Measurements from ENCODE around the gene LRRC30.

Gene LRRC30

GRCh38 chr18:7205346-7205745 is 25.5 kb upstream of the LRRC30 start:
- H3K4me3 ChIP-seq: no peak overlapping the region
- H3K27ac ChIP-seq: peak overlapping the region; percentile 7 to 41
- no peak for DNase-seq
- TF ChIP-seq CTCF (IDR thresholded peaks at IDR 0.05): no peak
- no peaks in the 10 kb centered on the region for H3K9me3 ChIP-seq
- intact Hi-C loops (cut with DNase I; ENCODE audit: low total_unique reads): no loop called here
- peaks cover 0 to 29% (median 13%) of the 10 kb centered on the region in 4 donors for H3K4me1 ChIP-seq
- H3K27me3 ChIP-seq: no peaks in the 10 kb centered on the region
- no peaks in the 10 kb centered on the region for H3K36me3 ChIP-seq

GRCh38 chr18:7206217-7206616 is 24.7 kb upstream of the LRRC30 start:
- Histone ChIP-seq H3K9me3 (no peaks in the 10 kb centered on the region), H3K27me3 (no peaks in the 10 kb centered on the region), H3K4me1 (peaks cover 0 to 29% (median 13%) of the 10 kb centered on the region in 4 donors), H3K36me3 (no peaks in the 10 kb centered on the region), H3K27ac (no peak overlapping the region), H3K4me3 (no peak overlapping the region)
- intact Hi-C loops (cut with DNase I; ENCODE audit: low total_unique reads): no loop called here
- TF ChIP-seq CTCF (IDR thresholded peaks at IDR 0.05): no peak
- no peak for DNase-seq

- Histone ChIP-seq H3K4me1 (peaks cover 0 to 29% (median 13%) of the 10 kb centered on the region in 4 donors), H3K9me3 (no peaks in the 10 kb centered on the region), H3K27ac (no peak overlapping the region), H3K36me3 (no peaks in the 10 kb centered on the region), H3K27me3 (no peaks in the 10 kb centered on the region), H3K4me3 (no peak overlapping the region)
- intact Hi-C loops (cut with DNase I; ENCODE audit: low total_unique reads): no loop called here
- TF ChIP-seq CTCF (IDR thresholded peaks at IDR 0.05): no peak
- DNase-seq: no peak
Measured at GRCh38 chr18:7207366-7207915, 23.4 kb upstream of the LRRC30 start.

GRCh38 chr18:7221424-7222155 is 9.3 kb upstream of the LRRC30 start:
- no peak for DNase-seq
- no peak overlapping the region for H3K4me3 ChIP-seq
- TF ChIP-seq CTCF (IDR thresholded peaks at IDR 0.05): peak; percentile 14 to 33
- no peaks in the 10 kb centered on the region for H3K36me3 ChIP-seq
- no peak overlapping the region for H3K27ac ChIP-seq
- intact Hi-C loops (cut with DNase I; ENCODE audit: low total_unique reads): no loop called here
- no peaks in the 10 kb centered on the region for H3K9me3 ChIP-seq
- no peaks in the 10 kb centered on the region for H3K4me1 ChIP-seq
- H3K27me3 ChIP-seq: no peaks in the 10 kb centered on the region

GRCh38 chr18:7224198-7224597 is 6.7 kb upstream of the LRRC30 start:
- Histone ChIP-seq H3K36me3 (no peaks in the 10 kb centered on the region), H3K27ac (no peak overlapping the region), H3K4me1 (no peaks in the 10 kb centered on the region), H3K27me3 (no peaks in the 10 kb centered on the region), H3K4me3 (no peak overlapping the region), H3K9me3 (no peaks in the 10 kb centered on the region)
- no peak for TF ChIP-seq CTCF (IDR thresholded peaks at IDR 0.05)
- DNase-seq: no peak
- intact Hi-C loops (cut with DNase I; ENCODE audit: low total_unique reads): no loop called here
